ENCODE results near the gene SCEL.

DNA sequence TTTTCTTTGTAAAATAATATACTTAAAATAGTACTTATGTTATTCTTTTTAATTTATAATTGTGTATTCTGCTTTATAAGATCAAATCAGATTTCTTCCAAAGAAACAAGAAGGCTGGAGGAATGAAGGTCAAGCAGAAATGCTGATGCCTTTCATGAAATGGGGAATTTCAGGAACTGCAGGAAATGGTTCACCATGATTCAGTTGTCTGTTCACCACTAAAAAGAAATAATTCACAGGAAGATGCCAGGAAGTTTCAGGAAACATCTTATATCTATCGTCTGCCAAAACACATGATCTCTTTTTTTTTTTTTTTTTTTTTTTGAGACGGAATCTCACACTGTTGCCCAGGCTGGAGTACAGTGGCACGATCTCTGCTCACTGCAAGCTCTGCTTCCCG lies 15.7 kb upstream of the SCEL start:
- TF ChIP-seq CTCF (IDR thresholded peaks at IDR 0.05 in 8 of 11, conservative IDR thresholded peaks at IDR 0.05 in 3 of 11) (no peak), POLR2AphosphoS5 (IDR thresholded peaks at IDR 0.05) (no peak), POLR2A (IDR thresholded peaks at IDR 0.05) (no peak)
